ENCODE results near the gene EIF3I.
A peak's percentile ranks its signal among the peaks of the same experiment; 100 is the strongest.

EIF3I gene

GRCh38 chr1:32246888-32247273, 24.7 kb downstream of the EIF3I start, which contains the start of gene FAM167B:
FAM167B (plus strand) TSS chr1:32247222; CDS start chr1:32247422, 200 bp downstream.
- Histone ChIP-seq H3K9me3 (ENCODE audit: control insufficient read depth in 5 of 5, low read length in 5 of 5) (no peaks in the 10 kb centered on the region), H3K4me3 (ENCODE audit: low read depth in 1 of 5, low read length in 5 of 5) (peak within 1 kb of the TSS in 1 of 5 donors; percentile 4), H3K9ac (ENCODE audit: low read length in 5 of 5) (peak within 1 kb of the TSS in 1 of 5 donors; percentile 35), H3K4me1 (ENCODE audit: control insufficient read depth in 5 of 5, insufficient read depth in 5 of 5, low read length in 5 of 5) (peaks cover 2 to 66% (median 34%) of the 10 kb centered on the region in 5 donors), H3K36me3 (ENCODE audit: control insufficient read depth in 5 of 5, insufficient read depth in 5 of 5, low read length in 5 of 5) (no peaks in the 10 kb centered on the region), H3K27me3 (ENCODE audit: control insufficient read depth in 5 of 5, insufficient read depth in 4 of 5, low read length in 5 of 5) (peaks cover 0 to 5% (median 2%) of the 10 kb centered on the region in 5 donors), H3K27ac (ENCODE audit: low read depth, low read length) (peak within 1 kb of the TSS; percentile 84)

DNA sequence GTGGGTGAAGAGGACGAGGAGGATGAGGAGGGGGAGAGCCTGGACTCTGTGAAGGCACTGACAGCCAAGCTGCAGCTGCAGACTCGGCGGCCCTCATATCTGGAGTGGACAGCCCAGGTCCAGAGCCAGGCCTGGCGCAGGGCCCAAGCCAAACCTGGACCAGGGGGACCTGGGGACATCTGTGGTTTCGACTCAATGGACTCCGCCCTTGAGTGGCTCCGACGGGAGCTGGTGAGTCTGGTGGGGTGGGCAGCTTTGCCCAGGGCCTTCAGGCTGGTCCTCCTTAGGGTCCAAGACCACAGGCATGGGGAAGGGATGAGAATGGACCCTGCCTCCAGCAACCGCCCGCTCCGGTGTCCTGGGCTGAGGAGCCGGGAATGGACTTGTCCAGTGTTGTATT, 25.2 kb downstream of the EIF3I start:
- Histone ChIP-seq H3K27ac (ENCODE audit: low read depth, low read length) (peak overlapping the region; percentile 84), H3K9ac (ENCODE audit: low read length in 5 of 5) (peak overlapping the region in 1 of 5 donors; percentile 35), H3K4me3 (ENCODE audit: low read depth in 1 of 5, low read length in 5 of 5) (peak overlapping the region in 1 of 5 donors; percentile 4), H3K27me3 (ENCODE audit: control insufficient read depth in 5 of 5, insufficient read depth in 4 of 5, low read length in 5 of 5) (peaks cover 0 to 6% (median 3%) of the 10 kb centered on the region in 5 donors), H3K9me3 (ENCODE audit: control insufficient read depth in 5 of 5, low read length in 5 of 5) (no peaks in the 10 kb centered on the region), H3K4me1 (ENCODE audit: control insufficient read depth in 5 of 5, insufficient read depth in 5 of 5, low read length in 5 of 5) (peaks cover 4 to 69% (median 34%) of the 10 kb centered on the region in 5 donors), H3K36me3 (ENCODE audit: control insufficient read depth in 5 of 5, insufficient read depth in 5 of 5, low read length in 5 of 5) (no peaks in the 10 kb centered on the region)

DNA sequence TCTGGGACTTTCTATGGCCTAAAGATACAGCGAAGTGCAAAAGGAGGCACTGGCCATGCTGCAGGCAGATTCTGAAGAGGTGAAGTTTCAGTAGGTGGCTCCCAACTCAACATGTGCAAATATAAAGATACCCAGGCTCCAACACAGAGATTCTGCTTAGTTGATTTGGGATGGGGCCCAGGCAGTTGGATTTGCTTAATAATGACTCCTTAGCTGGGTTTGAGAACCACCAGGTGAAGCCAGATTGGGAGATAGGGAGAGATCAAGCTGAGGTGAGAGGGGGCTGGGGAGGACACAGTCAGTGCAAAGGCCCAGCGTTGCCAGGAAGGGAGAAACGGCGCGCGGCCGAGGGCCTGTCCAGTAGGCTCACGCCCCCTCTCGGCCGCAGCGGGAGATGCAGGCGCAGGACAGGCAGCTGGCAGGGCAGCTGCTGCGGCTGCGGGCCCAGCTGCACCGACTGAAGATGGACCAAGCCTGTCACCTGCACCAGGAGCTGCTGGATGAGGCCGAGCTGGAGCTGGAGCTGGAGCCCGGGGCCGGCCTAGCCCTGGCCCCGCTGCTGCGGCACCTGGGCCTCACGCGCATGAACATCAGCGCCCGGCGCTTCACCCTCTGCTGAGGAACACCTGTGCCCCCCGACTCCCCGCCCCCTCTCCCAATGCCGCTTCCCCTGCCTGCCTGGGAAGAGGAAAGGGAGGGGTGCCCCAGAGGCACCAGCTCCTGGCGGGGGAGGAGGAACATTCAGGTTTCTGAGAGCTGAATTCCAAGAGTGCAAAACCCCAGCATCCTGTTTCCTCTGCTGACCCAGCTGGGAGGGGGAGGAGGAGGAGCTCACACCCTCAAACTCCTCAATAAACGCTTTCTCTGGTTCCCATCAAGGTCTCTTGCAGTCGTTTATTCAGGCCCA, 26.0 kb downstream of the EIF3I start:
- Histone ChIP-seq H3K27ac (ENCODE audit: low read depth, low read length) (peak overlapping the region; percentile 84), H3K36me3 (ENCODE audit: control insufficient read depth in 5 of 5, insufficient read depth in 5 of 5, low read length in 5 of 5) (no peaks in the 10 kb centered on the region), H3K9me3 (ENCODE audit: control insufficient read depth in 5 of 5, low read length in 5 of 5) (no peaks in the 10 kb centered on the region), H3K9ac (ENCODE audit: low read length in 5 of 5) (peak overlapping the region in 1 of 5 donors; percentile 35), H3K4me1 (ENCODE audit: control insufficient read depth in 5 of 5, insufficient read depth in 5 of 5, low read length in 5 of 5) (peaks cover 6 to 67% (median 36%) of the 10 kb centered on the region in 5 donors), H3K4me3 (ENCODE audit: low read depth in 1 of 5, low read length in 5 of 5) (peak overlapping the region in 2 of 5 donors; percentile 4 to 22), H3K27me3 (ENCODE audit: control insufficient read depth in 5 of 5, insufficient read depth in 4 of 5, low read length in 5 of 5) (peaks cover 0 to 6% (median 3%) of the 10 kb centered on the region in 5 donors)

- Histone ChIP-seq H3K27me3 (ENCODE audit: control insufficient read depth in 5 of 5, insufficient read depth in 4 of 5, low read length in 5 of 5) (peaks cover 0 to 7% (median 3%) of the 10 kb centered on the region in 5 donors), H3K9me3 (ENCODE audit: control insufficient read depth in 5 of 5, low read length in 5 of 5) (no peaks in the 10 kb centered on the region), H3K4me3 (ENCODE audit: low read depth in 1 of 5, low read length in 5 of 5) (peak overlapping the region in 1 of 5 donors; percentile 11), H3K27ac (ENCODE audit: low read depth, low read length) (peak overlapping the region; percentile 69), H3K4me1 (ENCODE audit: control insufficient read depth in 5 of 5, insufficient read depth in 5 of 5, low read length in 5 of 5) (peaks cover 8 to 71% (median 36%) of the 10 kb centered on the region in 5 donors), H3K36me3 (ENCODE audit: control insufficient read depth in 5 of 5, insufficient read depth in 5 of 5, low read length in 5 of 5) (no peaks in the 10 kb centered on the region), H3K9ac (ENCODE audit: low read length in 5 of 5) (peak overlapping the region in 1 of 5 donors; percentile 64)
Observed at GRCh38 chr1:32249831-32250525, 27.8 kb downstream of the EIF3I start.

GRCh38 chr1:32250893-32251716, 28.9 kb downstream of the EIF3I start, which contains the start of gene LCK:
LCK (plus strand) TSS chr1:32251265; CDS start chr1:32274330, 23,065 bp downstream.
- H3K27me3 ChIP-seq (ENCODE audit: control insufficient read depth in 5 of 5, insufficient read depth in 4 of 5, low read length in 5 of 5) = peaks cover 0 to 7% (median 3%) of the 10 kb centered on the region in 5 donors
- peak within 1 kb of the TSS; percentile 69 for H3K27ac ChIP-seq (ENCODE audit: low read depth, low read length)
- H3K9ac ChIP-seq (ENCODE audit: low read length in 5 of 5) = peak within 1 kb of the TSS in 2 of 5 donors; percentile 4 to 64
- H3K4me3 ChIP-seq (ENCODE audit: low read depth in 1 of 5, low read length in 5 of 5) = peak within 1 kb of the TSS in 3 of 5 donors; percentile 6 to 38 (median 31)
- H3K36me3 ChIP-seq (ENCODE audit: control insufficient read depth in 5 of 5, insufficient read depth in 5 of 5, low read length in 5 of 5) = no peaks in the 10 kb centered on the region
- peaks cover 8 to 70% (median 36%) of the 10 kb centered on the region in 5 donors for H3K4me1 ChIP-seq (ENCODE audit: control insufficient read depth in 5 of 5, insufficient read depth in 5 of 5, low read length in 5 of 5)
- H3K9me3 ChIP-seq (ENCODE audit: control insufficient read depth in 5 of 5, low read length in 5 of 5) = no peaks in the 10 kb centered on the region

GRCh38 chr1:32255072-32256071, 33.2 kb downstream of the EIF3I start:
- H3K9ac ChIP-seq (ENCODE audit: low read length in 5 of 5) = no peak overlapping the region
- no peaks in the 10 kb centered on the region for H3K36me3 ChIP-seq (ENCODE audit: control insufficient read depth in 5 of 5, insufficient read depth in 5 of 5, low read length in 5 of 5)
- peaks cover 0 to 8% (median 3%) of the 10 kb centered on the region in 5 donors for H3K27me3 ChIP-seq (ENCODE audit: control insufficient read depth in 5 of 5, insufficient read depth in 4 of 5, low read length in 5 of 5)
- no peak overlapping the region for H3K27ac ChIP-seq (ENCODE audit: low read depth, low read length)
- H3K4me3 ChIP-seq (ENCODE audit: low read depth in 1 of 5, low read length in 5 of 5) = no peak overlapping the region
- H3K9me3 ChIP-seq (ENCODE audit: control insufficient read depth in 5 of 5, low read length in 5 of 5) = no peaks in the 10 kb centered on the region
- peaks cover 7 to 31% (median 17%) of the 10 kb centered on the region in 5 donors for H3K4me1 ChIP-seq (ENCODE audit: control insufficient read depth in 5 of 5, insufficient read depth in 5 of 5, low read length in 5 of 5)

DNA sequence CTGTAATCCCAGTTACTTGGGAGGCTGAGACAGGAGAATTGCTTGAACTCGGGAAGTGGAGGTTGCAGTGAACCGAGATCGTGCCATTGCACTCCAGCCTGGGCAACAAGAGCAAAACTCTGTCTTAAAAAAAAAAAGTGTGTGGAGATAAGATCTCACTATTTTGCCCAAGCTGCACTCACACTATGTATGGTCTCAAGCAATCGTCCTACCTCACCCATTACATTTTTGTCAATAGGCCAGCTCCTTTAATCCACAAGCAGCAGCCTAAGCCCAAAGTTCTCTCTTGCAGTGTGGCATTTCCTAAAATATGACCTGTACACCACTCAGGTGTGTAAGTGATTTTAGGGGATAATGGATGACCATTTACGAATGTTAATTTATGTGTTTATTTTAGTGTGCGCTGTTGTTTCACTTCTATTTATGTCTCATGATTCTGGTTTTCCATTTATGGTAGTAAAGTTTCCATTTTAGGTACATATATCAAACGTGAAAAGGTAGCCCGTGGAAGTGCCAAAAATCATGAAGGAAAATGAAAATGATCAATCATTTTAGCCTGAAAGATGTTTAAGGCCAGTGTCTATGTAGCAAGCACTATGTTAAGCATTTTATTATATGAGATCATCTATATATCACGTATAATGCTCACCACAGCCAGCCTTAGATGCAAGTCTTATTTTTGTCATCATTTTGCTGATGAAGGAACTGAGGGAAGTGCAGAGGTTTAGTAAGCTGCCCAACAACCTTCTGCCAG, 34.4 kb downstream of the EIF3I start:
- no peaks in the 10 kb centered on the region for H3K36me3 ChIP-seq (ENCODE audit: control insufficient read depth in 5 of 5, insufficient read depth in 5 of 5, low read length in 5 of 5)
- no peak overlapping the region for H3K4me3 ChIP-seq (ENCODE audit: low read depth in 1 of 5, low read length in 5 of 5)
- no peak overlapping the region for H3K27ac ChIP-seq (ENCODE audit: low read depth, low read length)
- no peaks in the 10 kb centered on the region for H3K9me3 ChIP-seq (ENCODE audit: control insufficient read depth in 5 of 5, low read length in 5 of 5)
- no peak overlapping the region for H3K9ac ChIP-seq (ENCODE audit: low read length in 5 of 5)
- H3K4me1 ChIP-seq (ENCODE audit: control insufficient read depth in 5 of 5, insufficient read depth in 5 of 5, low read length in 5 of 5) = peaks cover 7 to 18% (median 9%) of the 10 kb centered on the region in 5 donors
- peaks cover 0 to 5% (median 3%) of the 10 kb centered on the region in 5 donors for H3K27me3 ChIP-seq (ENCODE audit: control insufficient read depth in 5 of 5, insufficient read depth in 4 of 5, low read length in 5 of 5)

DNA sequence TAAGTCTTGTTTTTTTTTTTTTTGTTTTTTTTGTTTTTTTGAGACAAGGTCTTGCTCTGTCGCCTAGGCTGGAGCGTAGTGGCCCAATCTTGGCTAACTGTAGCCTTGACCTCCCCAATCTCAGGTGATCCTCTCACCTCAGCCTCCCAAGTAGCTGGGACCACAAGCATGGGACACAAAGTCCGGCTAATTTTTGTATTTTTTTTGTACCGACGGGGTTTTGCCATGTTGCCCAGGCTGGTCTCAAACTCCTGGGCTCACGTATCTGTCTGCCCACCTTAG, 35.0 kb downstream of the EIF3I start:
- H3K9ac ChIP-seq (ENCODE audit: low read length in 5 of 5) = no peak overlapping the region
- no peaks in the 10 kb centered on the region for H3K9me3 ChIP-seq (ENCODE audit: control insufficient read depth in 5 of 5, low read length in 5 of 5)
- H3K4me3 ChIP-seq (ENCODE audit: low read depth in 1 of 5, low read length in 5 of 5) = no peak overlapping the region
- H3K36me3 ChIP-seq (ENCODE audit: control insufficient read depth in 5 of 5, insufficient read depth in 5 of 5, low read length in 5 of 5) = no peaks in the 10 kb centered on the region
- peaks cover 5 to 13% (median 7%) of the 10 kb centered on the region in 5 donors for H3K4me1 ChIP-seq (ENCODE audit: control insufficient read depth in 5 of 5, insufficient read depth in 5 of 5, low read length in 5 of 5)
- no peak overlapping the region for H3K27ac ChIP-seq (ENCODE audit: low read depth, low read length)
- peaks cover 0 to 5% (median 1%) of the 10 kb centered on the region in 5 donors for H3K27me3 ChIP-seq (ENCODE audit: control insufficient read depth in 5 of 5, insufficient read depth in 4 of 5, low read length in 5 of 5)
